Measurements from ENCODE around the gene ZNF581.

The ZNF581 gene

GRCh38 chr19:55680339-55681130 lies 37.1 kb downstream of the ZNF581 start:
- DNase-seq (ENCODE audit: low spot score): no peak

- no peak for DNase-seq (ENCODE audit: low spot score)
Observed at GRCh38 chr19:55681131-55682092, 38.0 kb downstream of the ZNF581 start.

- no peak for DNase-seq (ENCODE audit: low spot score)
Observed at GRCh38 chr19:55683449-55684261, 40.2 kb downstream of the ZNF581 start.

- DNase-seq (ENCODE audit: low spot score): no peak
Observed at GRCh38 chr19:55684946-55685681, 41.7 kb downstream of the ZNF581 start.

GRCh38 chr19:55685776-55686175 lies 42.3 kb downstream of the ZNF581 start:
- DNase-seq (ENCODE audit: low spot score): no peak

- no peak for DNase-seq (ENCODE audit: low spot score)
Observed at GRCh38 chr19:55686311-55687050, 43.0 kb downstream of the ZNF581 start.

GRCh38 chr19:55687281-55688201 lies 44.1 kb downstream of the ZNF581 start:
- no peak for DNase-seq (ENCODE audit: low spot score)

- DNase-seq (ENCODE audit: low spot score): no peak
Observed at GRCh38 chr19:55688422-55689218, 45.2 kb downstream of the ZNF581 start.

- no peak for DNase-seq (ENCODE audit: low spot score)
Observed at GRCh38 chr19:55689411-55690108, 46.1 kb downstream of the ZNF581 start.

GRCh38 chr19:55690109-55690768 lies 46.8 kb downstream of the ZNF581 start:
- no peak for DNase-seq (ENCODE audit: low spot score)

- no peak for DNase-seq (ENCODE audit: low spot score)
Observed at GRCh38 chr19:55690769-55691545, 47.5 kb downstream of the ZNF581 start.

- DNase-seq (ENCODE audit: low spot score): no peak
Observed at GRCh38 chr19:55691561-55692481, 48.4 kb downstream of the ZNF581 start.

- DNase-seq (ENCODE audit: low spot score): no peak
Observed at GRCh38 chr19:55692681-55693081, 49.2 kb downstream of the ZNF581 start.

GRCh38 chr19:55693336-55693974 lies 50.0 kb downstream of the ZNF581 start:
- DNase-seq (ENCODE audit: low spot score): no peak

- no peak for DNase-seq (ENCODE audit: low spot score)
Observed at GRCh38 chr19:55694241-55694655, 50.8 kb downstream of the ZNF581 start.
